HUES48 (cell line): ENCODE results near the gene FAM131A.
A peak's percentile ranks its signal among the peaks of the same experiment; 100 is the strongest.

ENCODE experiments used
- H3K27ac ChIP-seq: one replicate; pipeline ENCODE4 v1.7.0; 2013; ENCODE audit warnings: low read depth, low read length, inconsistent platforms
- H3K27me3 ChIP-seq: 2 replicates; pipeline ENCODE4 v1.6.1; 2013; ENCODE audit warnings: mild to moderate bottlenecking, low read length; ENCODE audit not compliant: control insufficient read depth, insufficient read depth
- H3K36me3 ChIP-seq: 2 replicates; pipeline ENCODE4 v1.6.1; 2013; ENCODE audit warnings: low read length; ENCODE audit not compliant: control insufficient read depth, insufficient read depth
- H3K4me1 ChIP-seq: 2 replicates; pipeline ENCODE4 v1.6.1; 2013; ENCODE audit warnings: mild to moderate bottlenecking, low read length; ENCODE audit not compliant: control insufficient read depth, insufficient read depth
- H3K4me3 ChIP-seq: 2 replicates; pipeline ENCODE4 v1.5.1; 2013; ENCODE audit warnings: mild to moderate bottlenecking, low read depth, low read length
- H3K9ac ChIP-seq: 2 replicates; pipeline ENCODE4 v1.6.1; 2013; ENCODE audit warnings: mild to moderate bottlenecking, low read depth, low read length, moderate library complexity
- H3K9me3 ChIP-seq: 2 replicates; pipeline ENCODE4 v1.6.1; 2013; ENCODE audit warnings: low read length; ENCODE audit not compliant: control insufficient read depth, insufficient read depth

Gene FAM131A

DNA sequence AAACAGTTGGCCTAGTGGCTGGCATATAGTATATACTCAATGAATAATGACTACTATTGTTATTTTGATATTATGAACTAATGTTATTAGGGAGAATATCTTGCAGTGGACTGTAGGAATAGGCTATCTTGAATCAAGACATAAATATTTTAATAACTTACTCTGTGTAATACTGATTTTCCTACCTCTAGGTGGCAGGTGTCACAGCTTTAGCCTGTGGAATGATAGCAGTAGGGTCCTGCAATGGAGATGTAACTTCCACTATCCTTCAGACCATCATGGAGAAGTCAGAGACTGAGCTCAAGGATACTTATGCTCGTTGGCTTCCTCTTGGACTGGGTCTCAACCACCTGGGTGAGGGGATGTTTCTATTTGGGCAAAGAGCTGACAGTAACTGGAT, 31.8 kb upstream of the FAM131A start:
- Histone ChIP-seq H3K4me3 (no peak overlapping the region), H3K36me3 (peaks cover 89% of the 10 kb centered on the region), H3K27me3 (no peaks in the 10 kb centered on the region), H3K27ac (no peak overlapping the region), H3K4me1 (no peaks in the 10 kb centered on the region), H3K9me3 (no peaks in the 10 kb centered on the region), H3K9ac (no peak overlapping the region)

- Histone ChIP-seq H3K4me3 (no peak overlapping the region), H3K27ac (no peak overlapping the region), H3K4me1 (no peaks in the 10 kb centered on the region), H3K9me3 (no peaks in the 10 kb centered on the region), H3K36me3 (peaks cover 81% of the 10 kb centered on the region), H3K9ac (no peak overlapping the region), H3K27me3 (no peaks in the 10 kb centered on the region)
These were observed 30.9 kb upstream of the FAM131A start for GRCh38 chr3:184306341-184306972.

DNA sequence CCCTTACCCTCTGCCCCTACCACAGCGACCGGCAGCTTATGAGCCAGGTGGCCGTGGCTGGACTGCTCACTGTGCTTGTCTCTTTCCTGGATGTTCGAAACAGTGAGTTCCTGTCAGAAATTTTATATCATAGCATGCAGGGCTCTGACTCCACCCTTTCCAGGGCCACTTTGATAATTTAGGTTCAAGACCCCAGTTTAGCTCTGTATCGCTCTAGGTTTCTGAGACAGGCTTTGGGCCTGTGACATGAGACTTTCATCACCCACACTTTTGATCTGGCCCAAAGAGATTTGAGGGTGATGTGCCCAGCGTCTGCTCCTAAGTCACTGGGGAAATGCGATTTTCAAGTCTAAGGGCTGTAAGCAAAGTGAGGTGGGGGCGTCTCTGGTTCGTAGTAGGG, 29.5 kb upstream of the FAM131A start:
- Histone ChIP-seq H3K27ac (no peak overlapping the region), H3K9ac (no peak overlapping the region), H3K4me1 (no peaks in the 10 kb centered on the region), H3K27me3 (no peaks in the 10 kb centered on the region), H3K36me3 (peaks cover 66% of the 10 kb centered on the region), H3K4me3 (no peak overlapping the region), H3K9me3 (no peaks in the 10 kb centered on the region)

GRCh38 chr3:184308744-184309143, 28.7 kb upstream of the FAM131A start:
- H3K4me1 ChIP-seq: no peaks in the 10 kb centered on the region
- H3K9me3 ChIP-seq: no peaks in the 10 kb centered on the region
- H3K27ac ChIP-seq: no peak overlapping the region
- H3K9ac ChIP-seq: no peak overlapping the region
- H3K36me3 ChIP-seq: peaks cover 58% of the 10 kb centered on the region
- no peaks in the 10 kb centered on the region for H3K27me3 ChIP-seq
- no peak overlapping the region for H3K4me3 ChIP-seq

GRCh38 chr3:184311633-184312032, 25.8 kb upstream of the FAM131A start:
- Histone ChIP-seq H3K36me3 (peaks cover 34% of the 10 kb centered on the region), H3K9me3 (no peaks in the 10 kb centered on the region), H3K9ac (no peak overlapping the region), H3K4me3 (no peak overlapping the region), H3K4me1 (peaks cover 2% of the 10 kb centered on the region; the same call in 1 of the 2 replicates), H3K27ac (peak overlapping the region; percentile 6), H3K27me3 (no peaks in the 10 kb centered on the region)

DNA sequence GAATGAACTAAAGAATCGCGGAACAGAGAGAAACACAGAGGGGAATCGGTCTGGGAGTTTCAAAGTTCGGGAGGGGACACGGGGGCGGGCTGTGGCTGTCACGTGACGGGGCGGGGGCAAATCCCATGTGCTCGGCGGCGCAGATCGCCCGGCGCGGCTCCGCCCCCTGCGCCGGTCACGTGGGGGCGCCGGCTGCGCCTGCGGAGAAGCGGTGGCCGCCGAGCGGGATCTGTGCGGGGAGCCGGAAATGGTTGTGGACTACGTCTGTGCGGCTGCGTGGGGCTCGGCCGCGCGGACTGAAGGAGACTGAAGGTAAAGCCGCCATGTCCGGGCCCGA, 23.1 kb upstream of the FAM131A start, which contains the start of gene EIF4G1:
Gene EIF4G1, plus strand, starts transcription at position 244 of the 337 bp plus-strand sequence. CDS start 1,191 bp downstream, outside the sequence.
- peaks cover 35% of the 10 kb centered on the region for H3K36me3 ChIP-seq

DNA sequence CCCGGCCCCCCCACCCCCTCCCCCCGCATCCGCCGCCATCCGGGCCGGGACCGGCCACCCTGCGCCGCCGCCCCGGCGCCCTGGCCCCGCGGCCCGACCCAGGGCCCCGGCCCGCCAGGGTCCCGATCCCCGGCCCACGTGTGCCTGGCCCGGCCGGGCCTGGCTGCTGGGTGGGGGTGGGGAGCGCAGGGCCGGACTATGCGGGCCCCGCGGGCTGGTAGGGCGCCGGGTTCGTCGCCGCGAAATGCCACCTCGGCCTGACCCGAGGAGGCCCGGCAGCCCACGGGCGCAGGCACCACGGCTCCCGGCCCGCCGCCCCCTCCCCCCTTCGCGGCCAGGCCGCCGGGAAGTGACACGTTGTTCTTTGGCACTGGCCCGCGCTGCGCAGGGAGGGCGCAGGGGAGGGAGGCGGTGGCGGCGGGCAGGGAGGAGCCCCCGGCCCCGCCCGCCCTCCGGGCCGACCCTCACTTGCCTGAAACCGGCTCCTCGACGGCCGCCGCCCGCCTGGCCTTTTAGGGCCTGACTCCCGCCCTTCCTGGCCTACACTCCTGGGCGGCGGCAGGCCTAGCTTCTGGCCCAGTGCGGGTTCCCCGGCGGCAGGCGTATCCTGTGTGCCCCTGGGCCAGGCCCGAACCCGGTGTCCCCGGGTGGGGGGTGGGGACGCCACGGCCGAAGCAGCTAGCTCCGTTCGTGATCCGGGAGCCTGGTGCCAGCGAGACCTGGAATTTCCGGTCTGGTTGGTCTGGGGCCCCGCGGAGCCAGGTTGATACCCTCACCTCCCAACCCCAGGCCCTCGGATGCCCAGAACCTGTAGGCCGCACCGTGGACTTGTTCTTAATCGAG, 22.5 kb upstream of the FAM131A start:
- no peaks in the 10 kb centered on the region for H3K9me3 ChIP-seq
- H3K4me3 ChIP-seq: peak overlapping the region; percentile 94
- H3K27ac ChIP-seq: peak overlapping the region; percentile 93
- no peaks in the 10 kb centered on the region for H3K27me3 ChIP-seq
- H3K4me1 ChIP-seq: peaks cover 12% of the 10 kb centered on the region; the same call in 1 of the 2 replicates
- H3K36me3 ChIP-seq: peaks cover 40% of the 10 kb centered on the region
- H3K9ac ChIP-seq: peak overlapping the region; percentile 94

More for the DNA sequence above, 23.1 kb upstream of the FAM131A start, which contains the start of gene EIF4G1:
- Histone ChIP-seq H3K27me3 (no peaks in the 10 kb centered on the region), H3K9me3 (no peaks in the 10 kb centered on the region), H3K4me1 (peaks cover 12% of the 10 kb centered on the region; the same call in 1 of the 2 replicates), H3K9ac (peak within 1 kb of the TSS; percentile 94), H3K27ac (peak within 1 kb of the TSS; percentile 93), H3K4me3 (peak within 1 kb of the TSS; percentile 94)

DNA sequence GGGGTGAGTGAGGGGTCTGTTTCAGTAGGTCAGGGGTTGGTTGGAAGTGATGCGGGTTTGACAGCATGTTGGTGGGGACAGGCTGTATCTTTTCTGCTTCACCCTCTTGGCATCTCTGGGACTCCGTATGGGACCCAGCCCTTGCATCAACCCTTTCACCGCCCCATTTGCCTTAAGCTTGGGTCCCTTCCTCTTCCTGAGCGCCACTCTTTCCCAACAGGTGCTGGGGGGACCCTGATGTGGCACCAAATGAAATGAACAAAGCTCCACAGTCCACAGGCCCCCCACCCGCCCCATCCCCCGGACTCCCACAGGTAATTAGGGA, 21.9 kb upstream of the FAM131A start:
- H3K27me3 ChIP-seq: no peaks in the 10 kb centered on the region
- peak overlapping the region; percentile 94 for H3K9ac ChIP-seq
- H3K9me3 ChIP-seq: no peaks in the 10 kb centered on the region
- H3K4me3 ChIP-seq: peak overlapping the region; percentile 94
- H3K36me3 ChIP-seq: peaks cover 43% of the 10 kb centered on the region
- H3K27ac ChIP-seq: peak overlapping the region; percentile 93
- peaks cover 12% of the 10 kb centered on the region; the same call in 1 of the 2 replicates for H3K4me1 ChIP-seq

DNA sequence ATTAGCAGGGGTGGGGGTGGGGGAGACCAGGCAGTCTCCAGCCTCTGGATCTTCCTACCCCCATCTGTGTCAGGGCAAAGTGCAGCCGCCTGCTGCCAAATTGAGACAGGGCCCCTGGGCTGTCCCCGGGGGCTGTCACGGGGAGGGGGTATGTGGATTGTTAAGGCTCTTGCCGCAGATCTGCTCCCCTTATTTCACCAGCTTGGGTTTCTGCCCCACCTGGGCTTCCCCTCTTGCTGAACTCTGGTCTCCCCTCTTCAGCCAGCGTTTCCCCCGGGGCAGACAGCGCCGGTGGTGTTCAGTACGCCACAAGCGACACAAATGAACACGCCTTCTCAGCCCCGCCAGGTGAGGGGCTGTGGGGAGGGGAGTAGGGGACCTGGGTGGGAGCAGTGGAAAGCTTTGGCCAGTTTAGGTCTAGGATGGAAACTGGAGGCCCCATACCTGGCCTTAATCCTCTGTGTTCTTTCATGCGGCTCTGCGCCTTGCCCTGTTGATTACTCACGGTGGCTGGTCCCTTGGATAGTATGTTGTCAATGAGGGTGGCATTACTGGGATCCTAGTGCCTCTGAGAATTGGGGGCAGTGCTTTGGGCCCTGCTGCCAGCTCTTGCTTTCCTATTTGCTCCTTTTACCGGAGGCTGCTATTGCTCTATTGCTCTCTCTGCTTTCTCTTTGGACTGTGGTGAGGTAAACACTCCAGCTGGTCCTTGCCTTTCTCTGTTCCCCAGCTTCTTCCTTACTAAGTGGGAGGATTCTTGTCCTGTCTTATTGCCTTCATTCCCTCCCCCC, 21.3 kb upstream of the FAM131A start:
- peak overlapping the region; percentile 94 for H3K4me3 ChIP-seq
- H3K4me1 ChIP-seq: peaks cover 12% of the 10 kb centered on the region; the same call in 1 of the 2 replicates
- H3K27me3 ChIP-seq: no peaks in the 10 kb centered on the region
- H3K9me3 ChIP-seq: no peaks in the 10 kb centered on the region
- no peak overlapping the region; the same call in 1 of the 2 replicates for H3K9ac ChIP-seq
- H3K36me3 ChIP-seq: peaks cover 48% of the 10 kb centered on the region
- peak overlapping the region; percentile 24 for H3K27ac ChIP-seq

DNA sequence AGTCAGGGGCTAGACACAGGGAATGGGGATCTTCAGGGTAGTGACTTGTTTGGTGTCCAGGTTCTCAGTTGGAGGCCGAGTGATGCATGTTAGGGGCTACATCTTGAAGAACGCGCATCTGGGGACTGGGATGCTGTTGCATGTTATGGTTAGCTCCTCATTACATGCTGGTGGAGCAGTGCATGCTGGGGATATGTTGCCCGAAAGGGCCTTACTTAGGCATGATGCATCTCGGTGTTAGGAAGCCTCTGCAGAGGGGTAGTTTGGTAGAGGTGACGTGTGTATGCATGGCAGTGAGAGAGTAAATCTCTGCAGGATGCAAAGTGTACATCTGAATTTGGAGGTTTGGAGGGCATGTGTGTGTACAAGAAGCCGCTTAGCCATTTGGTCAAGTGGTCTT, 20.6 kb upstream of the FAM131A start:
- Histone ChIP-seq H3K9me3 (no peaks in the 10 kb centered on the region), H3K36me3 (peaks cover 56% of the 10 kb centered on the region), H3K4me3 (peak overlapping the region; percentile 94), H3K9ac (peak overlapping the region; percentile 20; the same call in 1 of the 2 replicates), H3K27me3 (no peaks in the 10 kb centered on the region), H3K4me1 (peaks cover 12% of the 10 kb centered on the region; the same call in 1 of the 2 replicates), H3K27ac (no peak overlapping the region)
